Mesenchymal stem cell (in vitro differentiated cells and primary cell): ENCODE measurements around the gene KPTN.

Experiments
- DNase-seq: peaks from one replicate; pipeline ENCODE4 v3.0.0-alpha.2; 2013
- H2AFZ ChIP-seq: one replicate; pipeline ENCODE4 v1.6.1; 2013; ENCODE audit warnings: low read depth, mild to moderate bottlenecking, control low read depth, inconsistent platforms, low read length, moderate library complexity
- H2AK5ac ChIP-seq: 2 replicates; pipeline ENCODE4 v1.6.1; 2013; ENCODE audit warnings: low read length, moderate library complexity, mild to moderate bottlenecking, inconsistent platforms; ENCODE audit not compliant: severe bottlenecking
- H2BK120ac ChIP-seq: one replicate; pipeline ENCODE4 v1.6.1; 2013; ENCODE audit warnings: low read depth, mild to moderate bottlenecking, inconsistent platforms, low read length, moderate library complexity
- H2BK12ac ChIP-seq, 2 experiments: one replicate each; pipeline ENCODE4 v1.6.1; 2013; ENCODE audit warnings: inconsistent platforms in 2 of 2, low read length in 2 of 2, mild to moderate bottlenecking in 2 of 2, moderate library complexity in 2 of 2, control low read depth in 1 of 2
- H2BK15ac ChIP-seq: one replicate; pipeline ENCODE4 v1.6.1; 2013; ENCODE audit warnings: mild to moderate bottlenecking, low read depth, inconsistent platforms; ENCODE audit not compliant: poor library complexity, severe bottlenecking
- H2BK5ac ChIP-seq: 2 replicates; pipeline ENCODE4 v1.6.1; 2013; ENCODE audit warnings: low read depth, mild to moderate bottlenecking, low read length, control low read depth, inconsistent platforms; ENCODE audit not compliant: poor library complexity, severe bottlenecking
- H3K14ac ChIP-seq, 2 experiments: one replicate each; pipeline ENCODE4 v1.6.1; 2013; ENCODE audit warnings: inconsistent platforms in 2 of 2, low read length in 2 of 2, control low read depth in 1 of 2, mild to moderate bottlenecking in 1 of 2, moderate library complexity in 1 of 2
- H3K18ac ChIP-seq, 2 experiments: one replicate each; pipeline ENCODE4 v1.6.1; 2013; ENCODE audit warnings: inconsistent platforms in 2 of 2, low read length in 2 of 2, control low read depth in 1 of 2, low read depth in 1 of 2, mild to moderate bottlenecking in 1 of 2
- H3K23ac ChIP-seq, 2 experiments: one replicate each; pipeline ENCODE4 v1.6.1; 2013; ENCODE audit warnings: inconsistent platforms in 2 of 2, low read length in 2 of 2, mild to moderate bottlenecking in 2 of 2, moderate library complexity in 2 of 2, control low read depth in 1 of 2
- H3K27ac ChIP-seq: 2 replicates; pipeline ENCODE4 v1.5.1; 2013; ENCODE audit warnings: mild to moderate bottlenecking, moderate library complexity, low read length, control low read depth, inconsistent platforms; ENCODE audit not compliant: poor library complexity, severe bottlenecking
- H3K27me3 ChIP-seq, 2 experiments: 2 replicates each; pipeline versions ENCODE4 v1.6.1 to v1.7.0; 2013; ENCODE audit warnings: low read length in 2 of 2, mild to moderate bottlenecking in 2 of 2, moderate library complexity in 2 of 2, control low read depth in 1 of 2, inconsistent platforms in 1 of 2; ENCODE audit not compliant: control insufficient read depth in 1 of 2, insufficient read depth in 1 of 2
- H3K36me3 ChIP-seq, 2 experiments: 2 replicates each; pipeline versions ENCODE4 v1.6.1 to v1.7.0; 2013; ENCODE audit warnings: low read length in 2 of 2, control low read depth in 1 of 2, inconsistent platforms in 1 of 2, low read depth in 1 of 2, mild to moderate bottlenecking in 1 of 2; ENCODE audit not compliant: insufficient read depth in 2 of 2, control insufficient read depth in 1 of 2
- H3K4ac ChIP-seq, 2 experiments: one replicate each; pipeline ENCODE4 v1.6.1; 2013; ENCODE audit warnings: inconsistent platforms in 2 of 2, low read length in 2 of 2, mild to moderate bottlenecking in 2 of 2, moderate library complexity in 2 of 2, control low read depth in 1 of 2, low read depth in 1 of 2
- H3K4me1 ChIP-seq: 2 replicates; pipeline ENCODE4 v1.6.1; 2013; ENCODE audit warnings: low read depth, low read length, control low read depth; ENCODE audit not compliant: control insufficient read depth, insufficient read depth
- H3K4me2 ChIP-seq: 2 replicates; pipeline ENCODE4 v1.6.1; 2013; ENCODE audit warnings: low read length, mild to moderate bottlenecking, inconsistent platforms; ENCODE audit not compliant: poor library complexity, severe bottlenecking
- H3K4me3 ChIP-seq, 2 experiments: 2 replicates each; pipeline versions ENCODE4 v1.5.1 to v1.7.0; 2013; ENCODE audit warnings: low read length in 2 of 2, mild to moderate bottlenecking in 2 of 2, control low read depth in 1 of 2, low read depth in 1 of 2; ENCODE audit not compliant: insufficient read depth in 1 of 2
- H3K79me1 ChIP-seq: replicated peaks from 2 replicates; pipeline ENCODE4 v1.6.1; 2013; ENCODE audit warnings: mild to moderate bottlenecking, control low read depth, low read length, inconsistent platforms; ENCODE audit not compliant: poor library complexity, severe bottlenecking
- H3K9ac ChIP-seq: 2 replicates; pipeline ENCODE4 v1.7.0; 2013; ENCODE audit warnings: mild to moderate bottlenecking, low read length, moderate library complexity
- H3K9me3 ChIP-seq: 2 replicates; pipeline ENCODE4 v1.7.0; 2013; ENCODE audit warnings: mild to moderate bottlenecking, low read length; ENCODE audit not compliant: control insufficient read depth
- H4K8ac ChIP-seq: one replicate; pipeline ENCODE4 v1.6.1; 2013; ENCODE audit warnings: inconsistent platforms, mild to moderate bottlenecking, low read length, moderate library complexity
- H4K91ac ChIP-seq: one replicate; pipeline ENCODE4 v1.6.1; 2013; ENCODE audit warnings: mild to moderate bottlenecking, low read length, inconsistent platforms
- WGBS: methylation state at CpG from one replicate; pipeline ENCODE4 v1.1.7; 2013; ENCODE audit warnings: mixed read lengths; 5-methylcytosine and 5-hydroxymethylcytosine counted together

Gene KPTN

GRCh38 chr19:47469719-47470118, 14.3 kb downstream of the KPTN start:
- no peak overlapping the region for H2BK15ac ChIP-seq
- WGBS, result 63% methylated on average over 10 of the region's 12 CpGs
- no peaks in the 10 kb centered on the region for H3K36me3 ChIP-seq
- no peak overlapping the region for H3K4me2 ChIP-seq
- no peak overlapping the region for H3K9ac ChIP-seq
- no peak overlapping the region for H3K18ac ChIP-seq
- H3K4me3 ChIP-seq, result no peak overlapping the region
- no peak overlapping the region for H3K4ac ChIP-seq
- no peak overlapping the region for H3K23ac ChIP-seq
- H3K27me3 ChIP-seq, result peaks cover 65 to 85% of the 10 kb centered on the region in 2 experiments
- no peak overlapping the region for H4K91ac ChIP-seq
- no peak overlapping the region for H2BK5ac ChIP-seq
- H3K9me3 ChIP-seq, result no peaks in the 10 kb centered on the region
- H3K4me1 ChIP-seq, result peaks cover 6% of the 10 kb centered on the region
- no peaks in the 10 kb centered on the region for H3K79me1 ChIP-seq
- H2AK5ac ChIP-seq, result no peak overlapping the region
- H3K27ac ChIP-seq, result no peak overlapping the region
- H2BK12ac ChIP-seq, result no peak overlapping the region
- DNase-seq, result no peak
- no peak overlapping the region for H4K8ac ChIP-seq
- H3K14ac ChIP-seq, result no peak overlapping the region
- H2AFZ ChIP-seq, result no peak overlapping the region
- no peak overlapping the region for H2BK120ac ChIP-seq

- Histone ChIP-seq H2BK15ac (no peak overlapping the region), H2AK5ac (no peak overlapping the region), H3K27me3 (peaks cover 67 to 85% of the 10 kb centered on the region in 2 experiments), H3K79me1 (no peaks in the 10 kb centered on the region), H2BK120ac (no peak overlapping the region), H3K4ac (no peak overlapping the region), H4K91ac (no peak overlapping the region), H3K27ac (no peak overlapping the region), H3K36me3 (no peaks in the 10 kb centered on the region), H3K4me1 (peaks cover 6% of the 10 kb centered on the region), H3K4me2 (no peak overlapping the region), H2AFZ (no peak overlapping the region), H2BK5ac (no peak overlapping the region), H4K8ac (no peak overlapping the region), H3K23ac (no peak overlapping the region), H3K18ac (no peak overlapping the region), H3K9me3 (no peaks in the 10 kb centered on the region), H2BK12ac (no peak overlapping the region), H3K14ac (no peak overlapping the region), H3K9ac (no peak overlapping the region), H3K4me3 (no peak overlapping the region)
- whole genome bisulfite sequencing, result 51% methylated on average over 5 of the region's 6 CpGs
- DNase-seq, result no peak
These were observed 14.7 kb downstream of the KPTN start for GRCh38 chr19:47469363-47469700.

DNA sequence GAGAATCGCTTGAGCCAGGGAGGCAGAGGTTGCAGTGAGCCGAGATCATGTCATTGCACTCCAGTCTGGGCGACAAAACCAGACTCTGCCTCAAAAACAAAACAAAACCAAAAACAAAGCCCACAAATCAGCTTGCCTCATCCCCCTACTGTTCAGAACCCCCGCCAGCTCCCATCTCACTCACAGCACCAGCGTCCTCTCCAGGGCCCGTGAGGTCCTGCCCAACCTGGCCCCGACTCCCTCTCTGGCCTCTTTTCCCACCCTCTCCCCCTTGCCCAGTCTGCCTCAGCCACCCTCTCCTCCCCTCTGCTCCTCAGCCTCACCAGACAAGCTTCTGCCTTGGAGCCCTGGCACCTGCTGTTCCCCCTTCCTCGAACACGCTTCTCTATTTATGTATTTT, 16.1 kb downstream of the KPTN start:
- Histone ChIP-seq H3K36me3 (no peaks in the 10 kb centered on the region), H2AFZ (no peak overlapping the region), H3K79me1 (no peaks in the 10 kb centered on the region), H3K27ac (no peak overlapping the region), H3K4me2 (no peak overlapping the region), H4K91ac (no peak overlapping the region), H3K4me3 (no peak overlapping the region), H2BK12ac (no peak overlapping the region), H2BK5ac (no peak overlapping the region), H3K23ac (no peak overlapping the region), H3K9ac (no peak overlapping the region), H4K8ac (no peak overlapping the region), H3K14ac (no peak overlapping the region), H3K27me3 (peaks cover 68 to 88% of the 10 kb centered on the region in 2 experiments), H2BK120ac (no peak overlapping the region), H3K9me3 (no peaks in the 10 kb centered on the region), H3K18ac (no peak overlapping the region), H3K4me1 (peaks cover 6% of the 10 kb centered on the region), H3K4ac (no peak overlapping the region), H2BK15ac (no peak overlapping the region), H2AK5ac (no peak overlapping the region)
- DNase-seq, result no peak
- 61% methylated on average over 9 of the region's 9 CpGs for WGBS

- H3K4ac ChIP-seq, result no peak overlapping the region
- no peak overlapping the region for H2AFZ ChIP-seq
- no peak overlapping the region for H3K14ac ChIP-seq
- H4K8ac ChIP-seq, result no peak overlapping the region
- H3K9ac ChIP-seq, result no peak overlapping the region
- H2BK15ac ChIP-seq, result no peak overlapping the region
- no peak overlapping the region for H2BK12ac ChIP-seq
- H3K4me2 ChIP-seq, result no peak overlapping the region
- no peaks in the 10 kb centered on the region for H3K4me1 ChIP-seq
- no peak overlapping the region for H2BK5ac ChIP-seq
- no peak overlapping the region for H3K23ac ChIP-seq
- no peak overlapping the region for H4K91ac ChIP-seq
- no peaks in the 10 kb centered on the region for H3K9me3 ChIP-seq
- no peak for DNase-seq
- H3K4me3 ChIP-seq, result no peak overlapping the region
- no peak overlapping the region for H2AK5ac ChIP-seq
- H3K27me3 ChIP-seq, result peaks cover 60 to 80% of the 10 kb centered on the region in 2 experiments
- H2BK120ac ChIP-seq, result no peak overlapping the region
- no peak overlapping the region for H3K27ac ChIP-seq
- H3K79me1 ChIP-seq, result no peaks in the 10 kb centered on the region
- 88% methylated on average over 27 of the region's 27 CpGs for WGBS
- H3K36me3 ChIP-seq, result no peaks in the 10 kb centered on the region
- no peak overlapping the region for H3K18ac ChIP-seq
These were observed 18.1 kb downstream of the KPTN start for GRCh38 chr19:47465957-47466356.
